Suprapubic skin (tissue), 3 donors: ENCODE measurements around the gene ABCA13.

ENCODE experiments used
- EP300 ChIP-seq: sonication (generic); formaldehyde crosslinking; IDR thresholded peaks from one replicate; pipeline ENCODE4 v1.6.1; 2017; ENCODE audit warnings: antibody characterized with exemption
- TF ChIP-seq, protein P1 (sequence below), 2 donors: fragments of 200-600 bp in 1 of 2; fragments of 450-650 bp in 1 of 2; sonication (generic) in 1 of 2; IDR thresholded peaks; one replicate each; pipeline ENCODE4 v1.5.1; 2016 to 2019; ENCODE audit warnings: antibody characterized with exemption in 2 of 2, mild to moderate bottlenecking in 1 of 2, moderate library complexity in 1 of 2

- TF ChIP-seq, protein P1, sequence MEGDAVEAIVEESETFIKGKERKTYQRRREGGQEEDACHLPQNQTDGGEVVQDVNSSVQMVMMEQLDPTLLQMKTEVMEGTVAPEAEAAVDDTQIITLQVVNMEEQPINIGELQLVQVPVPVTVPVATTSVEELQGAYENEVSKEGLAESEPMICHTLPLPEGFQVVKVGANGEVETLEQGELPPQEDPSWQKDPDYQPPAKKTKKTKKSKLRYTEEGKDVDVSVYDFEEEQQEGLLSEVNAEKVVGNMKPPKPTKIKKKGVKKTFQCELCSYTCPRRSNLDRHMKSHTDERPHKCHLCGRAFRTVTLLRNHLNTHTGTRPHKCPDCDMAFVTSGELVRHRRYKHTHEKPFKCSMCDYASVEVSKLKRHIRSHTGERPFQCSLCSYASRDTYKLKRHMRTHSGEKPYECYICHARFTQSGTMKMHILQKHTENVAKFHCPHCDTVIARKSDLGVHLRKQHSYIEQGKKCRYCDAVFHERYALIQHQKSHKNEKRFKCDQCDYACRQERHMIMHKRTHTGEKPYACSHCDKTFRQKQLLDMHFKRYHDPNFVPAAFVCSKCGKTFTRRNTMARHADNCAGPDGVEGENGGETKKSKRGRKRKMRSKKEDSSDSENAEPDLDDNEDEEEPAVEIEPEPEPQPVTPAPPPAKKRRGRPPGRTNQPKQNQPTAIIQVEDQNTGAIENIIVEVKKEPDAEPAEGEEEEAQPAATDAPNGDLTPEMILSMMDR (IDR thresholded peaks at IDR 0.05) = no peak
- no peak for TF ChIP-seq EP300
These were observed 74.7 kb downstream of the ABCA13 start for GRCh38 chr7:48245751-48246472.
